Measurements from ENCODE around the gene HIVEP3.

The HIVEP3 gene

DNA sequence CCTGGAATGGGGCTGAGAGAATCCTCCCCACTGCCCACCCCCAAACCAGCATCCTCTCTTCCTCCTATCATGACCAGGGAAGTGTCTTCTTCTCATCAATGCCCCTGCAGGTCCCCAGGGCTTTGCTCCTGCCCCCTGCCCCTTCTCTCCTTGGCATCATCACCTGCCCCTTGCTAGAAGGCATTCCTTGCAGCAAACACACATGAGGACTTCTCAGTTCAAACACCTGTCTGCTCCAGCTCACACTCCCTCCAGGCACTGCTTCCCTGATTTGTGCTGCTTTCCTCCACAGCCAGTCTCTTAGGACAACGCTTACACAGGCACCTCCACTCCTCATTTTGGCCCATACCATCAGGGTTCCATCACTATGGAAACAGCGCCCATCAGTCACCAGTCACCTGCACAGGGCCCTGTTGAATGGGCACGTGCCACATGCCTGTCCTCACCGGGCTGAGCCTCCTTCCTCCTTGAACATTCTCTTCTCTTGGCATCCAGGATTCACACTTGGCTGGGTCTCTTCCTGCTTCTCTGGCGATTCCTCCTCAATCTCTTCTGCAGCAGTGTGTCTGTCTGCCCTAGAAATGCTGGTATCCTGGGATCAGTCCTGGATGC is 352.3 kb downstream of the HIVEP3 start:
- no peak for TF ChIP-seq POLR2A (IDR thresholded peaks at IDR 0.05; ENCODE audit: extremely low read depth, insufficient read length)
- no peak for DNase-seq (ENCODE audit: low read depth)
- no peak overlapping the region for H3K4me3 ChIP-seq (ENCODE audit: low read depth, low read length)

DNA sequence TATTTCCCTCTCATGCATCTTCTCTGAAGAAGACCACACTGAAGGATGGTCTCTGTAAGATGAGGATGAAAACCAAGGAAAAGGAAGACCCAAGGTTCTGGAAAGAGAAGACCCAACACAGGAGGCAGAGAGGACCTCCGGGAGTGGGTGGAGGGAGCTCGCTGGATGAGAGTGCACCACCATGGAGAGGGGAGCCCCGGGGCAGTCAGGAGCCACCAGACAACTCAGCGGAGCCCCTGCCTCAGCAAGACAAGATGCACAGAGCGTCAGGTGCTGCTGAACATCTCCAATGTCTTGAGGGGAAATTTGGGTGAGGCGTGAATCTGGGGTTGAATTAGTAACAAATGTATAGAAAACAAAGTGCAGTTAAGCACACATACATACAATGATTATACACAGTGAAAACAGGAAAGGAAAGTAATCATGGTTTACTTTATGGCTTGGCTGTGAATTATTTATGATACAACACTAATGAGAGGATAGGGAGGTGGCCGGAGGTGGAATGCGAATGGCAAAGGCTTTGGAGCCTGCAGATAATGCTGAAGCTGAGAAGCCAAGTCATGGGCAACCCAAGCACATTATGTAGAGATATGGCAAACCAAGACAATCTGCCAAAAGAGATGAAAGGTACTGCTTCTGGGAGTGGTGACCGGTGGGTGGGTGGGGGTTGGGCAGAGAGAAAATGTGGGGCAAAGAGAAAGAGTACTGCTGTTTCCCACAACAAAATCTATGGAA is 353.8 kb downstream of the HIVEP3 start:
- TF ChIP-seq, protein P1, sequence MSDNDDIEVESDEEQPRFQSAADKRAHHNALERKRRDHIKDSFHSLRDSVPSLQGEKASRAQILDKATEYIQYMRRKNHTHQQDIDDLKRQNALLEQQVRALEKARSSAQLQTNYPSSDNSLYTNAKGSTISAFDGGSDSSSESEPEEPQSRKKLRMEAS (IDR thresholded peaks at IDR 0.05; ENCODE audit: low read depth, low read length) = no peak
- no peak for TF ChIP-seq POLR2A (IDR thresholded peaks at IDR 0.05; ENCODE audit: extremely low read depth, insufficient read length)
- TF ChIP-seq MYC (IDR thresholded peaks at IDR 0.05; ENCODE audit: low read depth, low read length) = no peak
- TF ChIP-seq, protein P2, sequence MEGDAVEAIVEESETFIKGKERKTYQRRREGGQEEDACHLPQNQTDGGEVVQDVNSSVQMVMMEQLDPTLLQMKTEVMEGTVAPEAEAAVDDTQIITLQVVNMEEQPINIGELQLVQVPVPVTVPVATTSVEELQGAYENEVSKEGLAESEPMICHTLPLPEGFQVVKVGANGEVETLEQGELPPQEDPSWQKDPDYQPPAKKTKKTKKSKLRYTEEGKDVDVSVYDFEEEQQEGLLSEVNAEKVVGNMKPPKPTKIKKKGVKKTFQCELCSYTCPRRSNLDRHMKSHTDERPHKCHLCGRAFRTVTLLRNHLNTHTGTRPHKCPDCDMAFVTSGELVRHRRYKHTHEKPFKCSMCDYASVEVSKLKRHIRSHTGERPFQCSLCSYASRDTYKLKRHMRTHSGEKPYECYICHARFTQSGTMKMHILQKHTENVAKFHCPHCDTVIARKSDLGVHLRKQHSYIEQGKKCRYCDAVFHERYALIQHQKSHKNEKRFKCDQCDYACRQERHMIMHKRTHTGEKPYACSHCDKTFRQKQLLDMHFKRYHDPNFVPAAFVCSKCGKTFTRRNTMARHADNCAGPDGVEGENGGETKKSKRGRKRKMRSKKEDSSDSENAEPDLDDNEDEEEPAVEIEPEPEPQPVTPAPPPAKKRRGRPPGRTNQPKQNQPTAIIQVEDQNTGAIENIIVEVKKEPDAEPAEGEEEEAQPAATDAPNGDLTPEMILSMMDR (IDR thresholded peaks at IDR 0.05; ENCODE audit: low read depth, low read length) = no peak
- DNase-seq (ENCODE audit: low read depth) = no peak
- no peak overlapping the region for H3K4me3 ChIP-seq (ENCODE audit: low read depth, low read length)

DNA sequence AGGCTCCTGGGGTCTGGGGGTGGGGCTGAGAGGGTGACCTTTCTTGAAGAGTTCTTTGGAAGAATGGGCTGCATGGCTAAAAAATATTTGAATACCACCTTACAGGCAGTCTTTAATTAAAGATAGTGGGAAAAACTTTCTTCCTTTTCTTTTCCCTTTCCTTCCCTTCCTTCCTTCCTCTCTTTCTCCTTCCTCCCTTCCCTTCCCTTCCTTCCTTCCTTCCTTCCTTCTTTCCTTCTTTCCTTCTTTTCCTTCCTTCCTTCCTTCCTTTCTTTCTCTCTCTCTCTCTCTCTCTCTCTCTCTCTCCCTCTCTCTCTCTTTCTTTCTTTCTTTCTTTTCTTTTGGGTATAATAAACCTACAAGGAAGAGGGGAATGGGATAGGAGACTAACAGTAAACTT is 356.4 kb downstream of the HIVEP3 start:
- H3K4me3 ChIP-seq (ENCODE audit: low read depth, low read length) = no peak overlapping the region
- no peak for DNase-seq (ENCODE audit: low read depth)
- TF ChIP-seq MYC (IDR thresholded peaks at IDR 0.05; ENCODE audit: low read depth, low read length) = no peak
- TF ChIP-seq, protein P1 (IDR thresholded peaks at IDR 0.05; ENCODE audit: low read depth, low read length) = no peak
- TF ChIP-seq, protein P2 (IDR thresholded peaks at IDR 0.05; ENCODE audit: low read depth, low read length) = no peak
- TF ChIP-seq POLR2A (IDR thresholded peaks at IDR 0.05; ENCODE audit: extremely low read depth, insufficient read length) = no peak

DNA sequence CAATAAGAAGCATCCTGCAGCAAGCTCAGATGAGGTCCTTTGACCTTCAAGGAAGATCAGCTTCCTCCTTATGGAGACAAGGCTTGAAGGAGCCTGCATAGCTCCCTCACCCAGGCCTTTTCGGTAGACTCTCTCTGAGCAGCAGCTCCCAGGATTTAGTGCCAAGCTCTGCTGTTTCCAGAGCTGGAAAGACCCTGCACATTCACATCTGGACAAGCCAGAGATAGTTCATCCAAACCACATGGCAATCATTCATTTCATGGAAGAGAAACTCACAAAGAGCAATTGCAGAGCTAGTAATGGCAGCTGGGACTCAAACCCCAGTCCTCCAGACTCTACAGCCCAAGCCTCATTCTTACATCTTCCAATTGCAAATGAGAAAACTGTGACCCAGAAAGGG is 357.8 kb downstream of the HIVEP3 start:
- H3K4me3 ChIP-seq (ENCODE audit: low read depth, low read length) = no peak overlapping the region
- TF ChIP-seq MYC (IDR thresholded peaks at IDR 0.05; ENCODE audit: low read depth, low read length) (no peak), POLR2A (IDR thresholded peaks at IDR 0.05; ENCODE audit: extremely low read depth, insufficient read length) (no peak)
- TF ChIP-seq, protein P2 (IDR thresholded peaks at IDR 0.05; ENCODE audit: low read depth, low read length) = no peak
- TF ChIP-seq, protein P1 (IDR thresholded peaks at IDR 0.05; ENCODE audit: low read depth, low read length) = no peak
- no peak for DNase-seq (ENCODE audit: low read depth)

DNA sequence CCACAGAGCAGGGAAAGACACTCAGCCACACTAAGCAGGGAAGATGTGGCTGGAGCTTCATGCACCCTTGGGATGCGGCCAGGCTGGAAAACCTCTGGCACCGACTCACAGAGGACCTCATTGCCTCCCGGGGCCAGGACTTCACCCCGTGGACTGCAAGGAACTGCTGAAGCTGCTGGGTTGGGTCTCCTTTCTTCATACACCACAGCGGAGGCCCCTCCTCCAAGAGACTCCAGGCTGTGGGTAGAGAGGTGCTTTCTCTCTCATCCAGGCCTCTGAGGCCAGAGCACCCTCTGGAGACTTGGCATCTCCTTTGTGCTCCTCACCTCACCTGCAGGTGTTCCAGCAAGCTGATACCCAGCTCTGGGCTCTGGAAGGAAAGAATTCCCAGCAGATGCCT is 358.2 kb downstream of the HIVEP3 start:
- H3K4me3 ChIP-seq (ENCODE audit: low read depth, low read length) = no peak overlapping the region
- DNase-seq (ENCODE audit: low read depth) = no peak
- TF ChIP-seq, protein P1 (IDR thresholded peaks at IDR 0.05; ENCODE audit: low read depth, low read length) = no peak
- TF ChIP-seq, protein P2 (IDR thresholded peaks at IDR 0.05; ENCODE audit: low read depth, low read length) = no peak
- TF ChIP-seq MYC (IDR thresholded peaks at IDR 0.05; ENCODE audit: low read depth, low read length) (no peak), POLR2A (IDR thresholded peaks at IDR 0.05; ENCODE audit: extremely low read depth, insufficient read length) (no peak)

DNA sequence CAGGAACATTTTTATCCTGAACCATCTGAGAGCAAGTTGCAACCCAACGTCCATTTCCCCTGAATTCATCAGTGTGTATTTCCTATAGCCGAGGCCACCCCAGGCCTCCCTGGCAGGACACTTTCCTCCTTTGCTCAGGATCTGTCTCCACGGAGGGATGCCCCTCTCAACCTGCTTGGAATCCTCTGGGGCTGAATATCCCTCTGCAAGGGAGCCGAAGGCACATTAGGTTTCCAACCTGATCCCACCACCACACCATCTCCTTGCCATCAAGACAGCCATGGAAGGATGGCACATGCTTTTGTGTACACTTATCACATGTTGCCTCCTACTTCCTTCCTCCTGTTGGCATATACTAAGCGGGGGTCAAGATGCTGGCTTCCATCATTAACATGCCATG is 359.4 kb downstream of the HIVEP3 start:
- H3K4me3 ChIP-seq (ENCODE audit: low read depth, low read length) = no peak overlapping the region
- TF ChIP-seq POLR2A (IDR thresholded peaks at IDR 0.05; ENCODE audit: extremely low read depth, insufficient read length) = no peak
- DNase-seq (ENCODE audit: low read depth) = no peak
